Right atrium auricular region (tissue), 2 donors: Measurements from ENCODE around the gene SCFD2. TPM values are rescaled to one million over a fixed set of nuclear protein-coding genes. Genes with fewer than 3 reads are reported as not detected.
A peak's percentile ranks its signal among the peaks of the same experiment; 100 is the strongest.

ENCODE experiments used
- DNase-seq: peaks from one replicate; pipeline ENCODE4 v3.0.0-alpha.2; 2019; ENCODE audit warnings: low spot score
- H3K27ac ChIP-seq, 2 donors: fragments of 200-600 bp; sonication (generic); 1 replicate in 1 of 2; 2 replicates in 1 of 2; pipeline ENCODE4 v1.5.1; 2016 to 2019
- H3K27me3 ChIP-seq, 2 donors: fragments of 200-600 bp; sonication (generic); one replicate each; pipeline versions ENCODE4 v1.5.1 to v1.6.0; 2017 to 2019
- H3K36me3 ChIP-seq: fragments of 200-600 bp; sonication (generic); one replicate; pipeline ENCODE4 v1.5.1; 2016
- H3K4me1 ChIP-seq, 2 donors: fragments of 200-600 bp; sonication (generic); one replicate each; pipeline versions ENCODE4 v1.5.1 to v1.6.0; 2017 to 2019
- H3K4me3 ChIP-seq, 2 donors: fragments of 200-600 bp; sonication (generic); 1 replicate in 1 of 2; 2 replicates in 1 of 2; pipeline ENCODE4 v1.5.1; 2017 to 2019; ENCODE audit warnings: mild to moderate bottlenecking in 1 of 2, moderate library complexity in 1 of 2
- H3K9me3 ChIP-seq, 2 donors: fragments of 200-600 bp; sonication (generic); one replicate each; pipeline ENCODE4 v1.5.1; 2019
- CTCF ChIP-seq, 2 donors: fragments of 200-600 bp; sonication (generic); IDR thresholded peaks; one replicate each; pipeline ENCODE4 v1.5.1; 2019; ENCODE audit warnings: antibody characterized with exemption in 2 of 2
- total RNA-seq, 2 donors: library from RNA; depleted of rRNA; stranded (reverse); fragments of >200 nt; gene quantifications; one replicate each; pipeline ENCODE4 v1.1.0, GENCODE V29; 2016

The SCFD2 gene
- total RNA-seq, 2 donors from 2014 or later: 8.1 to 9.4 TPM

- Histone ChIP-seq H3K4me3 (no peak overlapping the region), H3K27ac (no peak overlapping the region), H3K27me3 (no peaks in the 10 kb centered on the region), H3K4me1 (peaks cover 0 to 11% of the 10 kb centered on the region in 2 donors), H3K9me3 (no peaks in the 10 kb centered on the region), H3K36me3 (no peaks in the 10 kb centered on the region)
- no peak for DNase-seq
- no peak for TF ChIP-seq CTCF (IDR thresholded peaks at IDR 0.05)
Observed at GRCh38 chr4:52874948-52875347, 490.9 kb downstream of the SCFD2 start.

- Histone ChIP-seq H3K9me3 (no peaks in the 10 kb centered on the region), H3K27ac (peak overlapping the region in 1 of 2 donors; percentile 45), H3K27me3 (no peaks in the 10 kb centered on the region), H3K4me3 (no peak overlapping the region), H3K36me3 (no peaks in the 10 kb centered on the region), H3K4me1 (peaks cover 0 to 21% of the 10 kb centered on the region in 2 donors)
- no peak for DNase-seq
- no peak for TF ChIP-seq CTCF (IDR thresholded peaks at IDR 0.05)
Observed at GRCh38 chr4:52873861-52874343, 492.0 kb downstream of the SCFD2 start.

GRCh38 chr4:52873191-52873590, 492.7 kb downstream of the SCFD2 start:
- H3K4me3 ChIP-seq: no peak overlapping the region
- no peaks in the 10 kb centered on the region for H3K36me3 ChIP-seq
- peaks cover 0 to 29% of the 10 kb centered on the region in 2 donors for H3K4me1 ChIP-seq
- no peaks in the 10 kb centered on the region for H3K9me3 ChIP-seq
- no peaks in the 10 kb centered on the region for H3K27me3 ChIP-seq
- peak overlapping the region in 1 of 2 donors; percentile 45 for H3K27ac ChIP-seq
- no peak for DNase-seq
- TF ChIP-seq CTCF (IDR thresholded peaks at IDR 0.05): no peak

GRCh38 chr4:52870225-52870624, 495.6 kb downstream of the SCFD2 start:
- H3K9me3 ChIP-seq: no peaks in the 10 kb centered on the region
- H3K36me3 ChIP-seq: peaks cover 10% of the 10 kb centered on the region
- H3K27ac ChIP-seq: peak overlapping the region; percentile 65 to 85
- no peak overlapping the region for H3K4me3 ChIP-seq
- no peak for TF ChIP-seq CTCF (IDR thresholded peaks at IDR 0.05)
- no peaks in the 10 kb centered on the region for H3K27me3 ChIP-seq
- no peak for DNase-seq
- peaks cover 0 to 53% of the 10 kb centered on the region in 2 donors for H3K4me1 ChIP-seq

GRCh38 chr4:52869656-52870055, 496.2 kb downstream of the SCFD2 start:
- Histone ChIP-seq H3K27ac (peak overlapping the region; percentile 65 to 85), H3K27me3 (no peaks in the 10 kb centered on the region), H3K4me3 (peak overlapping the region in 1 of 2 donors; percentile 7), H3K36me3 (peaks cover 12% of the 10 kb centered on the region), H3K4me1 (peaks cover 0 to 59% of the 10 kb centered on the region in 2 donors), H3K9me3 (no peaks in the 10 kb centered on the region)
- DNase-seq: no peak
- TF ChIP-seq CTCF (IDR thresholded peaks at IDR 0.05): no peak

- H3K4me3 ChIP-seq: peak overlapping the region in 1 of 2 donors; percentile 7
- TF ChIP-seq CTCF (IDR thresholded peaks at IDR 0.05): no peak
- H3K36me3 ChIP-seq: peaks cover 12% of the 10 kb centered on the region
- H3K9me3 ChIP-seq: no peaks in the 10 kb centered on the region
- H3K27ac ChIP-seq: peak overlapping the region; percentile 65 to 85
- peaks cover 0 to 64% of the 10 kb centered on the region in 2 donors for H3K4me1 ChIP-seq
- no peaks in the 10 kb centered on the region for H3K27me3 ChIP-seq
- peak; percentile 85 for DNase-seq
Observed at GRCh38 chr4:52869196-52869595, 496.7 kb downstream of the SCFD2 start.
